ENCODE data around the gene PCGF5. TPM values are rescaled to one million over a fixed set of nuclear protein-coding genes. Genes with fewer than 3 reads are reported as not detected.

Gene PCGF5
- total RNA-seq, 3 donors from 2014 or later = 65.0 to 76.1 (median 65.8) TPM

- no peaks in the 10 kb centered on the region for H3K9me3 ChIP-seq
- intact Hi-C loops (cut with DNase I, micrococcal nuclease) = no loop called here
- H3K4me3 ChIP-seq = no peak overlapping the region
- H3K36me3 ChIP-seq (ENCODE audit: low read depth) = no peaks in the 10 kb centered on the region
- peaks cover 5% of the 10 kb centered on the region for H3K4me1 ChIP-seq (ENCODE audit: low read depth)
- TF ChIP-seq CTCF (IDR thresholded peaks at IDR 0.05) = no peak
- DNase-seq = no peak
- ATAC-seq = no peak
Measured at GRCh38 chr10:91206427-91206826, 14.0 kb upstream of the PCGF5 start.

GRCh38 chr10:91206837-91207474, 13.5 kb upstream of the PCGF5 start:
- Histone ChIP-seq H3K4me3 (no peak overlapping the region), H3K4me1 (ENCODE audit: low read depth) (no peaks in the 10 kb centered on the region), H3K9me3 (no peaks in the 10 kb centered on the region), H3K36me3 (ENCODE audit: low read depth) (no peaks in the 10 kb centered on the region)
- no peak for TF ChIP-seq CTCF (IDR thresholded peaks at IDR 0.05)
- intact Hi-C loops (cut with DNase I, micrococcal nuclease) = no loop called here
- no peak for DNase-seq
- ATAC-seq = peak; percentile 41

GRCh38 chr10:91208642-91209041, 11.8 kb upstream of the PCGF5 start:
- no peak for TF ChIP-seq CTCF (IDR thresholded peaks at IDR 0.05)
- DNase-seq = no peak
- no peaks in the 10 kb centered on the region for H3K4me1 ChIP-seq (ENCODE audit: low read depth)
- intact Hi-C loops (cut with DNase I, micrococcal nuclease) = no loop called here
- ATAC-seq = no peak
- H3K36me3 ChIP-seq (ENCODE audit: low read depth) = no peaks in the 10 kb centered on the region
- no peak overlapping the region for H3K4me3 ChIP-seq
- H3K9me3 ChIP-seq = no peaks in the 10 kb centered on the region

GRCh38 chr10:91210014-91210413, 10.4 kb upstream of the PCGF5 start:
- Histone ChIP-seq H3K4me3 (no peak overlapping the region), H3K4me1 (ENCODE audit: low read depth) (no peaks in the 10 kb centered on the region), H3K9me3 (no peaks in the 10 kb centered on the region), H3K36me3 (ENCODE audit: low read depth) (no peaks in the 10 kb centered on the region)
- peak; percentile 86 for ATAC-seq
- peak in 1 of 3 donors; percentile 28 for DNase-seq
- intact Hi-C loops (cut with DNase I, micrococcal nuclease) = no loop called here
- no peak for TF ChIP-seq CTCF (IDR thresholded peaks at IDR 0.05)

GRCh38 chr10:91210435-91210834, 10.0 kb upstream of the PCGF5 start:
- TF ChIP-seq CTCF (IDR thresholded peaks at IDR 0.05) = no peak
- Histone ChIP-seq H3K4me1 (ENCODE audit: low read depth) (no peaks in the 10 kb centered on the region), H3K36me3 (ENCODE audit: low read depth) (no peaks in the 10 kb centered on the region), H3K4me3 (no peak overlapping the region), H3K9me3 (no peaks in the 10 kb centered on the region)
- DNase-seq (peak; percentile 76 to 81 (median 81)), ATAC-seq (peak; percentile 91)
- intact Hi-C loops (cut with DNase I, micrococcal nuclease) = no loop called here

- TF ChIP-seq CTCF (IDR thresholded peaks at IDR 0.05) = no peak
- H3K4me1 ChIP-seq (ENCODE audit: low read depth) = no peaks in the 10 kb centered on the region
- H3K4me3 ChIP-seq = no peak overlapping the region
- DNase-seq (no peak), ATAC-seq (no peak)
- H3K36me3 ChIP-seq (ENCODE audit: low read depth) = no peaks in the 10 kb centered on the region
- intact Hi-C loops (cut with DNase I, micrococcal nuclease) = no loop called here
- no peaks in the 10 kb centered on the region for H3K9me3 ChIP-seq
Measured at GRCh38 chr10:91211675-91212074, 8.8 kb upstream of the PCGF5 start.

Data from mucosa of descending colon (tissue), 3 donors.